GM12872 (cell line): ENCODE results near the gene HSD3B7.

Source experiments
- CTCF ChIP-seq: IDR thresholded peaks from 3 replicates; pipeline ENCODE4 v1.5.1; 2011; ENCODE audit warnings: low read depth, mild to moderate bottlenecking, low read length, moderate library complexity; ENCODE audit not compliant: insufficient read depth

The HSD3B7 gene

GRCh38 chr16:31020536-31020935, 35.5 kb downstream of the HSD3B7 start:
- no peak for TF ChIP-seq CTCF

- no peak for TF ChIP-seq CTCF
These were observed 37.7 kb downstream of the HSD3B7 start for GRCh38 chr16:31022544-31023251.

GRCh38 chr16:31023252-31023602, 38.2 kb downstream of the HSD3B7 start:
- no peak for TF ChIP-seq CTCF

GRCh38 chr16:31023627-31024226, 38.7 kb downstream of the HSD3B7 start:
- no peak for TF ChIP-seq CTCF

GRCh38 chr16:31025339-31025738, 40.3 kb downstream of the HSD3B7 start:
- no peak for TF ChIP-seq CTCF

- TF ChIP-seq CTCF, result no peak
These were observed 44.3 kb downstream of the HSD3B7 start for GRCh38 chr16:31029272-31029671.

GRCh38 chr16:31031276-31031675, 46.3 kb downstream of the HSD3B7 start:
- TF ChIP-seq CTCF, result no peak
